ENCODE data around the gene RRAD.

DNA sequence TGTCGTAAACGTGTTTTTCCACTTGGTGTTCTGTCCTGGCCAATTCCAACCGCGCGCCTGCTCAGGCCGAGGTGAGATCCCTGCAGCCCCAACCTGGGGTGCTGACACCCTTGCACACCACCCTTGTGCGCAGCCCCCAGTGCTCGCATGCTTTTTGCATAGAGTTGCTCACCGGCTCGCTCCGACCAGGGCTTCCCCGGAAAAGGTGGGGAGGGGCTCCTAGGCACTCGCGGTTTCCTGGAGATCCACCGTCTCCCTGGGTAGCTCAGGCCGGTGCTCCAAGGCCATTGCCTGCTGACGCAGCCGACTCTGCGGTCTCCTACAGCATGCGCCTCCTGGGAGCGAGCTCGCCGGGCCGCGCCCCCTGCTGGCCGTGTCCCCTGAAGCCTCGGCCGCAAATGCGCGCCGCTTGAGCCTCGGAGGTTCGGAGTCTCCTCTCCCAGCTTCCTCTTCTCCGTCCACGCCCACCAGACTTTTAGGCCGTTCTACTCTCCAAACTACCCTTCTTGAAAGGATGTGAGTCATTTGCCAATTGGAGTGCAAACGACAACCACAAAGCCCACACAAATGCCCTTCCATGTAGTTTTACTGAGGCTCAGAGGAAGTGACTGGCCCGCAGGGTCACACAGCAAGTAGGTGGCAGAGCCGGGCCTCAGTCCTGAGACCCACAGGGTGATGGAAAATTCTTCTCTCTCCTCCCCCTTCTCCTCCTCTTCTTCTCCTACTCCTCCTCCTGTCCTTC, 52.2 kb downstream of the RRAD start:
- TF ChIP-seq EZH2phosphoT487 (IDR thresholded peaks at IDR 0.05; ENCODE audit: insufficient read depth, low read depth), result no peak
- TF ChIP-seq EZH2 (IDR thresholded peaks at IDR 0.05; ENCODE audit: insufficient read depth, poor library complexity, severe bottlenecking), result no peak
